HepG2 (cell line): Measurements from ENCODE around the gene H6PD. TPM values are rescaled to one million over a fixed set of nuclear protein-coding genes. Genes with fewer than 3 reads are reported as not detected.

Experiments
- ATAC-seq: fragments of 200-7000 bp; cut with Tn5 transposase; 3 replicates; pipeline ENCODE4 v1.9.1; 2020; ENCODE audit warnings: mild to moderate bottlenecking, moderate library complexity
- BruUV-seq: library from RNA; stranded (reverse); fragments of 400-500 nt; replicated peaks from 2 replicates; lab custom pipeline; 2021; lab: Mats Ljungman, UMichigan
- CTCF ChIA-PET: fragments of 300-600 bp; formaldehyde crosslinking; extraction: SDS; loops from one replicate; lab custom pipeline; 2021; ENCODE audit warnings: low total read pairs, inconsistent platforms, low intra/inter-chr PET ratio; lab: Yijun Ruan, JAX
- POLR2A ChIA-PET: fragments of 350-600 bp; sonication (Branson Sonifier 250); formaldehyde crosslinking; loops from one replicate; lab custom pipeline; 2020; ENCODE audit warnings: antibody characterized with exemption, inconsistent platforms; lab: Yijun Ruan, JAX
- DNase-seq: peaks from one replicate; pipeline ENCODE4 v3.0.0-alpha.2; 2015; ENCODE audit warnings: low spot score
- FAIRE-seq: peaks from 3 replicates; lab custom pipeline; 2011; peaks lifted over from hg19 to GRCh38; lab: Jason Lieb, UNC
- H2AFZ ChIP-seq: one replicate; pipeline ENCODE4 v1.6.1; 2011; ENCODE audit warnings: low read length, inconsistent platforms
- H3K27ac ChIP-seq: fragments of 300-600 bp; 3 replicates; pipeline ENCODE4 v1.8.0; 2011; ENCODE audit warnings: mixed run types, mild to moderate bottlenecking, mixed read lengths, low read length, inconsistent platforms; ENCODE audit not compliant: insufficient read depth; ENCODE audit errors: extremely low read length
- H3K27me3 ChIP-seq, 2 experiments: fragments of 200-600 bp in 1 of 2; 2 replicates in 1 of 2; 3 replicates in 1 of 2; pipeline versions ENCODE4 v1.6.0 to v1.8.0; 2011; ENCODE audit warnings: low read length in 2 of 2, mild to moderate bottlenecking in 2 of 2, moderate library complexity in 2 of 2, inconsistent platforms in 1 of 2; ENCODE audit not compliant: insufficient read depth in 2 of 2, control insufficient read depth in 1 of 2
- H3K36me3 ChIP-seq, 2 experiments: fragments of 200-600 bp in 1 of 2; replicated peaks in 1 of 2; 2 replicates in 1 of 2; 3 replicates in 1 of 2; pipeline versions ENCODE4 v1.5.1 to v1.8.0; 2011; ENCODE audit warnings: low read length in 2 of 2, inconsistent platforms in 1 of 2; ENCODE audit not compliant: insufficient read depth in 2 of 2, control insufficient read depth in 1 of 2
- H3K4me1 ChIP-seq: 2 replicates; pipeline ENCODE4 v1.5.1; 2012; ENCODE audit warnings: low read length, inconsistent platforms; ENCODE audit not compliant: insufficient read depth
- H3K4me2 ChIP-seq: 2 replicates; pipeline ENCODE4 v1.6.0; 2011; ENCODE audit warnings: low read depth, low read length, inconsistent platforms
- H3K4me3 ChIP-seq, 3 experiments: fragments of 200-600 bp in 1 of 3; sonication (generic), shearing (Covaris generic) in 1 of 3; replicated peaks in 1 of 3; 2 replicates each; pipeline ENCODE4 v1.5.1; 2011 to 2016; ENCODE audit warnings: low read length in 3 of 3, inconsistent platforms in 2 of 3, low read depth in 2 of 3, mild to moderate bottlenecking in 2 of 3, control low read depth in 1 of 3, mixed read lengths in 1 of 3; ENCODE audit not compliant: insufficient read depth in 1 of 3
- H3K79me2 ChIP-seq: one replicate; pipeline ENCODE4 v1.6.1; 2011; ENCODE audit warnings: low read length, inconsistent platforms; ENCODE audit not compliant: insufficient read depth
- H3K9ac ChIP-seq: 2 replicates; pipeline ENCODE4 v1.6.0; 2011; ENCODE audit warnings: mild to moderate bottlenecking, low read depth, low read length, inconsistent platforms; ENCODE audit not compliant: insufficient read depth
- H3K9me3 ChIP-seq: 2 replicates; pipeline ENCODE4 v1.5.1; 2012; ENCODE audit warnings: mild to moderate bottlenecking, low read length
- H4K20me1 ChIP-seq: 2 replicates; pipeline ENCODE4 v1.6.0; 2011; ENCODE audit warnings: inconsistent platforms, mild to moderate bottlenecking, low read length, moderate library complexity; ENCODE audit not compliant: insufficient read depth
- KLF9 ChIP-seq: IDR thresholded peaks from 2 replicates; pipeline ENCODE4 v1.6.1; 2016; ENCODE audit warnings: low read depth
- ZBTB33 ChIP-seq: sonication (generic); formaldehyde crosslinking; IDR thresholded peaks from 2 replicates; pipeline ENCODE4 v1.4.0; 2020; ENCODE audit warnings: missing genetic modification reagents
- ZNF235 ChIP-seq: sonication (generic); formaldehyde crosslinking; IDR thresholded peaks from 2 replicates; pipeline ENCODE4 v1.8.1; 2023; ENCODE audit warnings: mild to moderate bottlenecking, missing genetic modification reagents, borderline replicate concordance
- ZNF343 ChIP-seq: sonication (generic); formaldehyde crosslinking; IDR thresholded peaks from 2 replicates; pipeline ENCODE4 v1.4.0; 2020; ENCODE audit warnings: mild to moderate bottlenecking, missing genetic modification reagents
- ZNF441 ChIP-seq: sonication (generic); formaldehyde crosslinking; IDR thresholded peaks from 2 replicates; pipeline ENCODE4 v1.7.0; 2021; ENCODE audit warnings: missing genetic modification reagents, borderline replicate concordance
- ZNF451 ChIP-seq: sonication (generic); formaldehyde crosslinking; IDR thresholded peaks from 2 replicates; pipeline ENCODE4 v1.5.0; 2020; ENCODE audit warnings: mild to moderate bottlenecking, missing genetic modification reagents
- ZNF883 ChIP-seq: sonication (generic); formaldehyde crosslinking; IDR thresholded peaks from 2 replicates; pipeline ENCODE4 v1.5.1; 2020; ENCODE audit warnings: mild to moderate bottlenecking, missing genetic modification reagents; ENCODE audit errors: not compliant biosample characterization
- WGBS: methylation state at CpG from one replicate; pipeline ENCODE4 v1.1.6; 2017; ENCODE audit warnings: low lambda C conversion rate; 5-methylcytosine and 5-hydroxymethylcytosine counted together
- in situ Hi-C: cut with HindIII; loops from 2 replicates; pipeline ENCODE4 v1.10.0; 2017; ENCODE audit warnings: low pct_unique_long_range_greater_than_20kb; ENCODE audit not compliant: extremely low pct_ligation_motif_present
- intact Hi-C: fragments of 100-400 bp; cut with micrococcal nuclease; formaldehyde crosslinking; loops from one replicate; pipeline ENCODE4 v1.10.0; 2022; ENCODE audit not compliant: unreplicated experiment
- polyA plus RNA-seq, 8 experiments: library from polyadenylated mRNA; depleted of rRNA in 3 of 8; stranded (reverse) in 7 of 8; unstranded in 1 of 8; fragments of >200 nt; fragmentation: Illumina TruSeq in 4 of 8; extraction: Trizol in 4 of 8; gene quantifications; 2 replicates each; pipeline versions ENCODE4 v1.2.1 to v1.2.3, GENCODE V29; 2011 to 2016; ENCODE audit warnings: low read depth in 4 of 8, missing spikeins in 1 of 8, mixed read lengths in 1 of 8; ENCODE audit not compliant: insufficient read depth in 1 of 8
- total RNA-seq, 5 experiments: library from RNA; depleted of rRNA; stranded (reverse); fragments of >200 nt; fragmentation: Illumina TruSeq; extraction: Trizol; gene quantifications; 2 replicates each; pipeline ENCODE4 v1.2.3, GENCODE V29; 2016; ENCODE audit warnings: low read depth in 1 of 5

The H6PD gene
- total and polyA plus RNA-seq, 2 of the 13 experiments (the other 11 are each of a cell fraction or from before 2014, with no cell fraction given) = 9.3 to 14.1 TPM

- intact Hi-C loops = loop anchor here (1.0 to 5.0 kb wide), 4 partner anchors 14 to 85 kb away; partner anchors contain the start of gene H6PD
Observed at GRCh38 chr1:9195651-9196050, 38.9 kb upstream of the H6PD start.

More at GRCh38 chr1:9195651-9196050, 38.9 kb upstream of the H6PD start:
- H3K4me2 ChIP-seq = peak overlapping the region; percentile 85
- H3K4me3 ChIP-seq = peak overlapping the region in 1 of 3 experiments; percentile 71; a peak in 2 of 6 replicates
- WGBS = 52% methylated on average over 8 of the region's 8 CpGs
- peaks cover 69% of the 10 kb centered on the region for H3K4me1 ChIP-seq
- POLR2A ChIA-PET = interaction anchor here (0.7 to 2.1 kb wide), 3 partner anchors 15 to 200 kb away, joined by 3 to 11 read pairs (median 4); no protein-coding TSS in a partner anchor
- no peaks in the 10 kb centered on the region for H4K20me1 ChIP-seq
- TF ChIP-seq ZNF343 (CRISPR knock-in tag) = no peak
- no peak for TF ChIP-seq ZNF451 (CRISPR knock-in tag)
- no peak for TF ChIP-seq ZNF883 (CRISPR knock-in tag)
- TF ChIP-seq ZBTB33 = no peak
- TF ChIP-seq ZNF441 (CRISPR knock-in tag) = no peak
- no peak for TF ChIP-seq KLF9 (CRISPR knock-in tag)
- TF ChIP-seq ZNF235 (CRISPR knock-in tag) = no peak
- no TSS peak for BruUV-seq
- no peaks in the 10 kb centered on the region for H3K79me2 ChIP-seq
- H3K27ac ChIP-seq = no peak overlapping the region
- ATAC-seq = no peak
- no peak for FAIRE-seq
- no peak overlapping the region for H2AFZ ChIP-seq
- CTCF ChIA-PET = interaction anchor here (1.9 to 2.2 kb wide), 3 partner anchors 14 to 85 kb away, joined by 9 to 21 read pairs (median 19); no protein-coding TSS in a partner anchor
- H3K27me3 ChIP-seq = peaks cover 9 to 35% of the 10 kb centered on the region in 2 experiments
- peak overlapping the region; percentile 14; the same call in 1 of the 2 replicates for H3K9ac ChIP-seq
- no peaks in the 10 kb centered on the region for H3K36me3 ChIP-seq
- H3K9me3 ChIP-seq = no peaks in the 10 kb centered on the region
- no peak for DNase-seq
- in situ Hi-C loops = loop anchor here (5.0 kb wide), 2 partner anchors 53 to 83 kb away; no protein-coding TSS in a partner anchor
